DLD1 (cell line): ENCODE measurements around the gene ESM1.
"Not testable (repeated sequence)": the region's sequence is repeated elsewhere in the genome, so short reads cannot be mapped to it uniquely, and the experiment has no call there.

Experiments
- in situ Hi-C: cut with HindIII; loops from 2 replicates; pipeline ENCODE4 v1.10.0; 2017; ENCODE audit warnings: low sequenced_read_pairs

ESM1 gene

GRCh38 chr5:54985301-54986268 lies at the start of gene ESM1:
Gene ESM1 (minus strand): TSS chr5:54985593. CDS start chr5:54985517, 76 bp downstream.
- in situ Hi-C loops, result no loop called here

- in situ Hi-C loops, result no loop called here
Measured at GRCh38 chr5:55033568-55033967, 48.2 kb upstream of the ESM1 start.

- in situ Hi-C loops, result no loop called here
Measured at GRCh38 chr5:55031492-55031891, 46.1 kb upstream of the ESM1 start.

- in situ Hi-C loops, result no loop called here
Measured at GRCh38 chr5:55030676-55031369, 45.4 kb upstream of the ESM1 start.

- in situ Hi-C loops, result no loop called here
Measured at GRCh38 chr5:55030220-55030619, 44.8 kb upstream of the ESM1 start.

GRCh38 chr5:55027595-55027994 lies 42.2 kb upstream of the ESM1 start:
- in situ Hi-C loops, result no loop called here

- in situ Hi-C loops, result no loop called here
Measured at GRCh38 chr5:55022450-55022849, 37.1 kb upstream of the ESM1 start.

- in situ Hi-C loops, result no loop called here
Measured at GRCh38 chr5:55021821-55022220, 36.4 kb upstream of the ESM1 start.

- in situ Hi-C loops, result no loop called here
Measured at GRCh38 chr5:55021410-55021809, 36.0 kb upstream of the ESM1 start.

- in situ Hi-C loops, result not testable (repeated sequence)
Measured at GRCh38 chr5:55010149-55010548, 24.8 kb upstream of the ESM1 start.

- in situ Hi-C loops, result no loop called here
Measured at GRCh38 chr5:55004729-55005128, 19.3 kb upstream of the ESM1 start.

GRCh38 chr5:55003432-55004065 lies 18.2 kb upstream of the ESM1 start:
- in situ Hi-C loops, result no loop called here

- in situ Hi-C loops, result not testable (repeated sequence)
Measured at GRCh38 chr5:55002166-55002565, 16.8 kb upstream of the ESM1 start.

- in situ Hi-C loops, result no loop called here
Measured at GRCh38 chr5:54997081-54997480, 11.7 kb upstream of the ESM1 start.

GRCh38 chr5:54996466-54996865 lies 11.1 kb upstream of the ESM1 start:
- in situ Hi-C loops, result no loop called here

- in situ Hi-C loops, result no loop called here
Measured at GRCh38 chr5:54995168-54995567, 9.8 kb upstream of the ESM1 start.

GRCh38 chr5:54994628-54995027 lies 9.2 kb upstream of the ESM1 start:
- in situ Hi-C loops, result no loop called here

GRCh38 chr5:54993318-54993717 lies 7.9 kb upstream of the ESM1 start:
- in situ Hi-C loops, result no loop called here

- in situ Hi-C loops, result no loop called here
Measured at GRCh38 chr5:54991416-54991815, 6.0 kb upstream of the ESM1 start.

GRCh38 chr5:54990841-54991258 lies 5.5 kb upstream of the ESM1 start:
- in situ Hi-C loops, result no loop called here

- in situ Hi-C loops, result no loop called here
Measured at GRCh38 chr5:54988817-54989216, 3.4 kb upstream of the ESM1 start.
